ENCODE data around the gene GRHL1. TPM values are rescaled to one million over a fixed set of nuclear protein-coding genes. Genes with fewer than 3 reads are reported as not detected.

GRHL1 gene
- total RNA-seq, 1 experiment from 2014 or later: 2.5 TPM

DNA sequence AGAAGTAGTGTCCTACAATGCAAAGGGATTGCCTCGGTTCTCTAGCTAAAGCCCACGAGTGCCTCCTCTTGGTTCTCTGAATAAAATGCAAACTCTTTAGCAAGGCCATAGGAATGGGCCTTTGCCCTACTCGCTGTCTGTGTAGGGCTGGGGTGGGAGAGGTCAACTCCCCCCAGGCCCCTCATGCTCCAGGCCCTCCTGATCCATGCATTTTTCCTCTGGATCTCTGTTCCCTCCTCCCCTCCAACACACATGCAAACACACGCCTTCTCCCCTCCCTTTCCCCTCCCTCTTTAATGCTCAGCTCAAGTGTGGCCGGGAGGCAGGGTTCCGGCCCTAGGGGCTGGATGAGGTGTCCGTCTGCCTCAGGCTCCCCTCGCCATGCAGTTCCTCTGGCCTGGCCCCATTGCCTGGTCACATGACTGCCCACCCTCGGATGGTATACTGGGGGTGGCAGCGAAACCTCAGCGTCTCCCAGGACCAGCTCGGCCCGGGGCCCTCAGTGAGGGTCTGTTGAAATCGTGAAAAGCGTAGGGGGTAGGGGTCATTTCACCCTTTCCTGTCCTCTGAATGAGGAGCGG, 77.0 kb downstream of the GRHL1 start:
- Mint-ChIP-seq H3K4me3 (no peak overlapping the region), H3K27me3 (ENCODE audit: low read depth) (peaks cover 2% of the 10 kb centered on the region; the same call in 1 of the 2 replicates), H3K27ac (no peak overlapping the region), H3K4me1 (peaks cover 12 to 32% of the 10 kb centered on the region in 2 experiments), H3K36me3 (ENCODE audit: insufficient read depth in 1 of 3, low read depth in 3 of 3) (no peaks in the 10 kb centered on the region), H3K9me3 (no peaks in the 10 kb centered on the region; a peak in 1 of 5 replicates)
- no peaks in the 10 kb centered on the region for H3K23me2 ChIP-seq (ENCODE audit: insufficient read length, low read depth, low read length, poor library complexity, severe bottlenecking)
- TF ChIP-seq, protein P1, sequence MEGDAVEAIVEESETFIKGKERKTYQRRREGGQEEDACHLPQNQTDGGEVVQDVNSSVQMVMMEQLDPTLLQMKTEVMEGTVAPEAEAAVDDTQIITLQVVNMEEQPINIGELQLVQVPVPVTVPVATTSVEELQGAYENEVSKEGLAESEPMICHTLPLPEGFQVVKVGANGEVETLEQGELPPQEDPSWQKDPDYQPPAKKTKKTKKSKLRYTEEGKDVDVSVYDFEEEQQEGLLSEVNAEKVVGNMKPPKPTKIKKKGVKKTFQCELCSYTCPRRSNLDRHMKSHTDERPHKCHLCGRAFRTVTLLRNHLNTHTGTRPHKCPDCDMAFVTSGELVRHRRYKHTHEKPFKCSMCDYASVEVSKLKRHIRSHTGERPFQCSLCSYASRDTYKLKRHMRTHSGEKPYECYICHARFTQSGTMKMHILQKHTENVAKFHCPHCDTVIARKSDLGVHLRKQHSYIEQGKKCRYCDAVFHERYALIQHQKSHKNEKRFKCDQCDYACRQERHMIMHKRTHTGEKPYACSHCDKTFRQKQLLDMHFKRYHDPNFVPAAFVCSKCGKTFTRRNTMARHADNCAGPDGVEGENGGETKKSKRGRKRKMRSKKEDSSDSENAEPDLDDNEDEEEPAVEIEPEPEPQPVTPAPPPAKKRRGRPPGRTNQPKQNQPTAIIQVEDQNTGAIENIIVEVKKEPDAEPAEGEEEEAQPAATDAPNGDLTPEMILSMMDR (conservative IDR thresholded peaks at IDR 0.05): peak; percentile 49
- no peaks in the 10 kb centered on the region for H3K27me3 ChIP-seq (ENCODE audit: insufficient read depth, low read length)
- H3K79me1 ChIP-seq (ENCODE audit: insufficient read depth, low read depth, low read length, poor library complexity, severe bottlenecking): no peaks in the 10 kb centered on the region
- no peaks in the 10 kb centered on the region for H4K20me1 ChIP-seq (ENCODE audit: control insufficient read depth, insufficient read depth, insufficient read length)
- no peak overlapping the region for H2BK120ac ChIP-seq (ENCODE audit: low read depth, low read length, poor library complexity, severe bottlenecking)
- no peak overlapping the region for H2BK15ac ChIP-seq (ENCODE audit: low read depth, low read length)
- H2AFZ ChIP-seq (ENCODE audit: low read length): no peak overlapping the region
- H2AK5ac ChIP-seq (ENCODE audit: insufficient read length, low read length): no peak overlapping the region
- H3K4me1 ChIP-seq (ENCODE audit: insufficient read depth, low read length): peaks cover 4% of the 10 kb centered on the region; the same call in 1 of the 2 replicates
- H3K4ac ChIP-seq (ENCODE audit: low read depth, low read length): no peak overlapping the region
- H3T11ph ChIP-seq (ENCODE audit: low read length): no peak overlapping the region
- no peak overlapping the region for H2BK20ac ChIP-seq (ENCODE audit: low read depth, low read length, poor library complexity, severe bottlenecking)
- DNase-seq: no peak
- no peak overlapping the region for H4K5ac ChIP-seq (ENCODE audit: insufficient read length, low read depth, low read length)
- H3K79me2 ChIP-seq (ENCODE audit: insufficient read depth, low read length): no peaks in the 10 kb centered on the region
- no peaks in the 10 kb centered on the region for H3K9me3 ChIP-seq (ENCODE audit: control insufficient read depth, low read depth, low read length)
- H3K23ac ChIP-seq (ENCODE audit: insufficient read length, low read depth, low read length): no peak overlapping the region
- H3K14ac ChIP-seq (ENCODE audit: insufficient read depth, low read length): no peak overlapping the region
- no peak overlapping the region for H3K56ac ChIP-seq (ENCODE audit: insufficient read length, low read depth, low read length)
- no peak overlapping the region for H3K4me2 ChIP-seq (ENCODE audit: insufficient read depth, insufficient read length, low read length)
- no peak overlapping the region for H2BK12ac ChIP-seq (ENCODE audit: insufficient read length, low read depth, low read length)
- no peak overlapping the region for H2BK5ac ChIP-seq (ENCODE audit: insufficient read length, low read length)
- no peak overlapping the region for H4K8ac ChIP-seq (replicated peaks; ENCODE audit: insufficient read length, low read depth, low read length)
- WGBS (ENCODE audit: extremely low coverage, insufficient read length, low lambda C conversion rate): no CpG with 5 or more reads among the region's 16 CpGs
- no peak overlapping the region for H3K27ac ChIP-seq (ENCODE audit: insufficient read length, low read depth, low read length)
- no peak overlapping the region for H3K18ac ChIP-seq (ENCODE audit: insufficient read length, low read depth, low read length)
- H4K91ac ChIP-seq (ENCODE audit: insufficient read length, low read depth, low read length): no peak overlapping the region
- no peak overlapping the region for H3K9ac ChIP-seq (ENCODE audit: extremely low read depth, insufficient read length, low read length)
